IMR-90 (cell line): ENCODE data around the gene CASP8.

ENCODE experiments used
- CEBPB ChIP-seq: IDR thresholded peaks from 2 replicates; pipeline ENCODE4 v1.6.1; 2012; ENCODE audit warnings: low read depth, low read length, improper control_type of control experiment
- CTCF ChIP-seq: conservative IDR thresholded peaks from 2 replicates; pipeline ENCODE4 v1.5.1; 2012; ENCODE audit warnings: mild to moderate bottlenecking, low read depth, low read length, improper control_type of control experiment
- ELK1 ChIP-seq: fragments of 150-350 bp; IDR thresholded peaks from 2 replicates; pipeline ENCODE4 v1.6.1; 2016; ENCODE audit warnings: low read depth, mild to moderate bottlenecking, low read length, moderate library complexity, borderline replicate concordance
- MAFK ChIP-seq: IDR thresholded peaks from 2 replicates; pipeline ENCODE4 v1.6.1; 2012; ENCODE audit warnings: low read depth, low read length, improper control_type of control experiment
- MAZ ChIP-seq: IDR thresholded peaks from 2 replicates; pipeline ENCODE4 v1.6.1; 2012; ENCODE audit warnings: low read depth, mild to moderate bottlenecking, low read length, improper control_type of control experiment, moderate library complexity, borderline replicate concordance
- MXI1 ChIP-seq: IDR thresholded peaks from 2 replicates; pipeline ENCODE4 v1.6.1; 2012; ENCODE audit warnings: low read depth, mild to moderate bottlenecking, low read length, moderate library complexity, borderline replicate concordance
- POLR2A ChIP-seq: IDR thresholded peaks from 2 replicates; pipeline ENCODE4 v1.6.1; 2012; ENCODE audit warnings: mild to moderate bottlenecking, low read depth, low read length
- RCOR1 ChIP-seq: IDR thresholded peaks from 2 replicates; pipeline ENCODE4 v1.6.1; 2012; ENCODE audit warnings: mild to moderate bottlenecking, low read length, improper control_type of control experiment; ENCODE audit not compliant: insufficient replicate concordance
- RFX5 ChIP-seq: IDR thresholded peaks from 2 replicates; pipeline ENCODE4 v1.8.0; 2012; ENCODE audit warnings: low read depth, mild to moderate bottlenecking, low read length, moderate library complexity
- SMC3 ChIP-seq: fragments of 150-350 bp; IDR thresholded peaks from 2 replicates; pipeline ENCODE4 v1.6.1; 2016; ENCODE audit warnings: low read depth, mild to moderate bottlenecking, antibody characterized with exemption, low read length, moderate library complexity
- TF ChIP-seq, protein P1 (sequence below): fragments of 150-350 bp; IDR thresholded peaks from 2 replicates; pipeline ENCODE4 v1.6.1; 2017; ENCODE audit warnings: mild to moderate bottlenecking, antibody characterized with exemption, low read length, low read depth

- TF ChIP-seq CTCF (no peak), POLR2A (no peak), MXI1 (no peak), ELK1 (no peak), CEBPB (no peak), MAZ (no peak), SMC3 (no peak), MAFK (no peak), RCOR1 (no peak), RFX5 (no peak)
- TF ChIP-seq, protein P1, sequence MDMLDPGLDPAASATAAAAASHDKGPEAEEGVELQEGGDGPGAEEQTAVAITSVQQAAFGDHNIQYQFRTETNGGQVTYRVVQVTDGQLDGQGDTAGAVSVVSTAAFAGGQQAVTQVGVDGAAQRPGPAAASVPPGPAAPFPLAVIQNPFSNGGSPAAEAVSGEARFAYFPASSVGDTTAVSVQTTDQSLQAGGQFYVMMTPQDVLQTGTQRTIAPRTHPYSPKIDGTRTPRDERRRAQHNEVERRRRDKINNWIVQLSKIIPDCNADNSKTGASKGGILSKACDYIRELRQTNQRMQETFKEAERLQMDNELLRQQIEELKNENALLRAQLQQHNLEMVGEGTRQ, result no peak
Measured at GRCh38 chr2:201242571-201243277, 17.6 kb upstream of the CASP8 start.
